ENCODE measurements around the gene AKT3.
A peak's percentile ranks its signal among the peaks of the same experiment; 100 is the strongest.
"Not testable (repeated sequence)": the region's sequence is repeated elsewhere in the genome, so short reads cannot be mapped to it uniquely, and the experiment has no call there.

Gene AKT3

GRCh38 chr1:243850202-243850451, at the start of gene AKT3:
TSS of gene AKT3 (minus strand) at chr1:243850243. CDS start at chr1:243843170, 7,073 bp downstream.
- DNase-seq (ENCODE audit: low read depth), result peak; percentile 84

GRCh38 chr1:243898278-243898677, 48.2 kb upstream of the AKT3 start:
- no peak for DNase-seq (ENCODE audit: low read depth)

GRCh38 chr1:243896313-243896712, 46.3 kb upstream of the AKT3 start:
- no peak for DNase-seq (ENCODE audit: low read depth)

GRCh38 chr1:243892456-243892855, 42.4 kb upstream of the AKT3 start:
- no peak for DNase-seq (ENCODE audit: low read depth)

- DNase-seq (ENCODE audit: low read depth), result peak; percentile 87
Measured at GRCh38 chr1:243890576-243890975, 40.5 kb upstream of the AKT3 start.

GRCh38 chr1:243885806-243886205, 35.8 kb upstream of the AKT3 start:
- DNase-seq (ENCODE audit: low read depth), result no peak

- DNase-seq (ENCODE audit: low read depth), result no peak
Measured at GRCh38 chr1:243884603-243885002, 34.6 kb upstream of the AKT3 start.

GRCh38 chr1:243883551-243883950, 33.5 kb upstream of the AKT3 start:
- DNase-seq (ENCODE audit: low read depth), result peak; percentile 61

GRCh38 chr1:243882276-243882675, 32.2 kb upstream of the AKT3 start:
- DNase-seq (ENCODE audit: low read depth), result peak; percentile 24

GRCh38 chr1:243877058-243877457, 27.0 kb upstream of the AKT3 start:
- not testable (repeated sequence) for DNase-seq (ENCODE audit: low read depth)

- no peak for DNase-seq (ENCODE audit: low read depth)
Measured at GRCh38 chr1:243855616-243856318, 5.7 kb upstream of the AKT3 start.

GRCh38 chr1:243851765-243852164, 1.7 kb upstream of the AKT3 start:
- no peak for DNase-seq (ENCODE audit: low read depth)

- DNase-seq (ENCODE audit: low read depth), result no peak
Measured at GRCh38 chr1:243851257-243851756, 1.3 kb upstream of the AKT3 start.

GRCh38 chr1:243850452-243851256, 611 bp upstream of the AKT3 start:
- DNase-seq (ENCODE audit: low read depth), result peak; percentile 70

- DNase-seq (ENCODE audit: low read depth), result no peak
Measured at GRCh38 chr1:243849421-243850201, 432 bp downstream of the AKT3 start.

GRCh38 chr1:243848858-243849420, 1.1 kb downstream of the AKT3 start:
- peak; percentile 68 for DNase-seq (ENCODE audit: low read depth)

- DNase-seq (ENCODE audit: low read depth), result no peak
Measured at GRCh38 chr1:243848165-243848857, 1.7 kb downstream of the AKT3 start.

- DNase-seq (ENCODE audit: low read depth), result no peak
Measured at GRCh38 chr1:243846761-243847160, 3.3 kb downstream of the AKT3 start.

- no peak for DNase-seq (ENCODE audit: low read depth)
Measured at GRCh38 chr1:243845888-243846287, 4.2 kb downstream of the AKT3 start.

GRCh38 chr1:243844186-243844585, 5.9 kb downstream of the AKT3 start:
- DNase-seq (ENCODE audit: low read depth), result no peak

GRCh38 chr1:243842978-243843511, 7.0 kb downstream of the AKT3 start:
- peak; percentile 71 for DNase-seq (ENCODE audit: low read depth)

Data from fibroblast of gingiva (primary cell).